ENCODE results near the gene CBFA2T3.

Gene CBFA2T3

GRCh38 chr16:89007371-89008249 lies 30.6 kb upstream of the CBFA2T3 start:
- H3K4me3 ChIP-seq (ENCODE audit: low read length, poor library complexity, severe bottlenecking) = no peak overlapping the region
- no peaks in the 10 kb centered on the region for H3K36me3 ChIP-seq (ENCODE audit: insufficient read depth, low read length)
- TF ChIP-seq CTCF (conservative IDR thresholded peaks at IDR 0.05; ENCODE audit: low read length) = no peak
- TF ChIP-seq EZH2phosphoT487 (IDR thresholded peaks at IDR 0.05; ENCODE audit: borderline replicate concordance) = no peak
- no peaks in the 10 kb centered on the region for H3F3A ChIP-seq (ENCODE audit: low read depth)
- H3K79me2 ChIP-seq (ENCODE audit: insufficient read depth, low read length) = no peaks in the 10 kb centered on the region
- H3K4me1 ChIP-seq (ENCODE audit: insufficient read depth, low read length, poor library complexity, severe bottlenecking) = no peaks in the 10 kb centered on the region
- H3K27me3 ChIP-seq (ENCODE audit: insufficient read depth, low read length, poor library complexity, severe bottlenecking) = no peaks in the 10 kb centered on the region
- no peak overlapping the region for H2AFZ ChIP-seq (ENCODE audit: low read length)
- no peak overlapping the region for H3K4me2 ChIP-seq (ENCODE audit: low read depth, low read length, poor library complexity, severe bottlenecking)
- no peaks in the 10 kb centered on the region for H3K9me3 ChIP-seq (ENCODE audit: insufficient read depth, low read depth, low read length)
- no peaks in the 10 kb centered on the region for H4K20me1 ChIP-seq (ENCODE audit: insufficient read depth, low read length, poor library complexity, severe bottlenecking)
- H3K9me2 ChIP-seq (replicated peaks; ENCODE audit: low read depth, low read length) = no peaks in the 10 kb centered on the region
- H3K9ac ChIP-seq (ENCODE audit: low read depth, low read length, poor library complexity, severe bottlenecking) = no peak overlapping the region

DNA sequence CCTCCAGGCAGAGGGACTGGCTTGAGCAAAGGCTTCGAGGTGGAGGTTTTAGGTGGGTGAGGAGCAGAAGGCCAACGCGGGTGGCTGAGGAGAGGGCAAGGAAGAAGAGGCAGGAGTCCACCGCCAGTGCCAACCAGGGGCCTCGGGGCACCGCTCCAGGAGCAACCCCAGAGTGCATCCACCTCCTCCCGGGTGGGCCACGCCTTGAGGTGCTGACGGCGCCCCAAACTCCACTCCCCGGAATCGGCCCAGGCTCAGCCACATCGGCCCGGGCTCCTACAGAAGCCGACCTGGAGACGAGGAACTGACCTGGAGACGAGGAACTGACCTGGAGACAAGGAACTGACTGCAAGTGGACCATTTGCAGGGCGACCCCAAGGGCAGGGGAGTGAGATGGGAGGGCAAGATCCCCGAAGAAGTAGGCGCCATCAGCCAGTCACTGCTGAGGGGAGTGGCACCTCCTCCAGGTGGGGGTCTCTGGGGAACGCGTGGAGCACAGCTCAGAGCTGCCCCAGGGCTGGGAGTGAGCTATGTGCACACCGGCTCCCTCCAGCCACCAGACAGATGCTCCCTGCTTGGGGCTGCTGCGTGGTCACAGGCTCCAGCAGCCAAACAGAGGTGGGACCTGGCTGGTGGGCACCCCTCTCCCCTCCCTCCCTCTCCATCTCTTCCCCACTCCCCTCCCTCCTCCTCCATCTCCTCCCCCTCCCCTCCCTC lies 29.2 kb upstream of the CBFA2T3 start:
- H3K79me2 ChIP-seq (ENCODE audit: insufficient read depth, low read length) = no peaks in the 10 kb centered on the region
- no peak for TF ChIP-seq CTCF (conservative IDR thresholded peaks at IDR 0.05; ENCODE audit: low read length)
- TF ChIP-seq EZH2phosphoT487 (IDR thresholded peaks at IDR 0.05; ENCODE audit: borderline replicate concordance) = no peak
- H3K4me2 ChIP-seq (ENCODE audit: low read depth, low read length, poor library complexity, severe bottlenecking) = no peak overlapping the region
- no peaks in the 10 kb centered on the region for H3K4me1 ChIP-seq (ENCODE audit: insufficient read depth, low read length, poor library complexity, severe bottlenecking)
- no peak overlapping the region for H3K4me3 ChIP-seq (ENCODE audit: low read length, poor library complexity, severe bottlenecking)
- no peaks in the 10 kb centered on the region for H3F3A ChIP-seq (ENCODE audit: low read depth)
- no peaks in the 10 kb centered on the region for H3K36me3 ChIP-seq (ENCODE audit: insufficient read depth, low read length)
- no peaks in the 10 kb centered on the region for H4K20me1 ChIP-seq (ENCODE audit: insufficient read depth, low read length, poor library complexity, severe bottlenecking)
- H3K9me3 ChIP-seq (ENCODE audit: insufficient read depth, low read depth, low read length) = no peaks in the 10 kb centered on the region
- no peak overlapping the region for H2AFZ ChIP-seq (ENCODE audit: low read length)
- H3K9ac ChIP-seq (ENCODE audit: low read depth, low read length, poor library complexity, severe bottlenecking) = no peak overlapping the region
- H3K27me3 ChIP-seq (ENCODE audit: insufficient read depth, low read length, poor library complexity, severe bottlenecking) = no peaks in the 10 kb centered on the region
- H3K9me2 ChIP-seq (replicated peaks; ENCODE audit: low read depth, low read length) = no peaks in the 10 kb centered on the region

- H4K20me1 ChIP-seq (ENCODE audit: insufficient read depth, low read length, poor library complexity, severe bottlenecking) = no peaks in the 10 kb centered on the region
- H3K9me3 ChIP-seq (ENCODE audit: insufficient read depth, low read depth, low read length) = no peaks in the 10 kb centered on the region
- H3K79me2 ChIP-seq (ENCODE audit: insufficient read depth, low read length) = no peaks in the 10 kb centered on the region
- no peaks in the 10 kb centered on the region for H3K27me3 ChIP-seq (ENCODE audit: insufficient read depth, low read length, poor library complexity, severe bottlenecking)
- no peaks in the 10 kb centered on the region for H3K4me1 ChIP-seq (ENCODE audit: insufficient read depth, low read length, poor library complexity, severe bottlenecking)
- no peaks in the 10 kb centered on the region for H3K9me2 ChIP-seq (replicated peaks; ENCODE audit: low read depth, low read length)
- no peak overlapping the region for H2AFZ ChIP-seq (ENCODE audit: low read length)
- no peaks in the 10 kb centered on the region for H3K36me3 ChIP-seq (ENCODE audit: insufficient read depth, low read length)
- no peak overlapping the region for H3K9ac ChIP-seq (ENCODE audit: low read depth, low read length, poor library complexity, severe bottlenecking)
- no peak overlapping the region for H3K4me3 ChIP-seq (ENCODE audit: low read length, poor library complexity, severe bottlenecking)
- no peak overlapping the region for H3K4me2 ChIP-seq (ENCODE audit: low read depth, low read length, poor library complexity, severe bottlenecking)
- no peak for TF ChIP-seq EZH2phosphoT487 (IDR thresholded peaks at IDR 0.05; ENCODE audit: borderline replicate concordance)
- TF ChIP-seq CTCF (conservative IDR thresholded peaks at IDR 0.05; ENCODE audit: low read length) = no peak
- H3F3A ChIP-seq (ENCODE audit: low read depth) = no peaks in the 10 kb centered on the region
Measured at GRCh38 chr16:89005201-89006035, 28.4 kb upstream of the CBFA2T3 start.

Data from Loucy (cell line).